Stomach (tissue), 9 donors: ENCODE results near the gene TCAIM. TPM values are rescaled to one million over a fixed set of nuclear protein-coding genes. Genes with fewer than 3 reads are reported as not detected.

Experiments
- DNase-seq, 2 donors: peaks; one replicate each; pipeline versions ENCODE4 v3.0.0 to v3.0.0-alpha.2; 2013 to 2019
- H3K27ac ChIP-seq, 5 donors: fragments of 200-600 bp in 4 of 5; sonication (generic) in 4 of 5; one replicate each; pipeline ENCODE4 v1.5.1; 2013 to 2019; ENCODE audit warnings: mild to moderate bottlenecking in 1 of 5, moderate library complexity in 1 of 5
- H3K27me3 ChIP-seq, 3 donors: fragments of 200-600 bp; sonication (generic); one replicate each; pipeline ENCODE4 v1.5.1; 2017 to 2019; ENCODE audit warnings: mixed run types in 1 of 3
- H3K36me3 ChIP-seq, 4 donors: fragments of 200-600 bp; sonication (generic); 1 replicate in 3 of 4; 2 replicates in 1 of 4; pipeline ENCODE4 v1.5.1; 2016 to 2019
- H3K4me1 ChIP-seq, 4 donors: fragments of 200-600 bp; sonication (generic); one replicate each; pipeline ENCODE4 v1.5.1; 2016 to 2019
- H3K4me3 ChIP-seq, 4 donors: fragments of 200-600 bp; sonication (generic) in 3 of 4; one replicate each; pipeline ENCODE4 v1.5.1; 2016 to 2019; ENCODE audit warnings: mild to moderate bottlenecking in 1 of 4
- H3K9me3 ChIP-seq, 4 donors: fragments of 200-600 bp; sonication (generic); one replicate each; pipeline ENCODE4 v1.5.1; 2016 to 2019
- EP300 ChIP-seq: sonication (generic); formaldehyde crosslinking; IDR thresholded peaks from one replicate; pipeline ENCODE4 v1.6.1; 2017; ENCODE audit warnings: antibody characterized with exemption
- POLR2A ChIP-seq, 4 donors: fragments of 450-650 bp; IDR thresholded peaks; one replicate each; pipeline ENCODE4 v1.6.1; 2016; ENCODE audit warnings: antibody characterized with exemption in 4 of 4, control low read depth in 2 of 4, mild to moderate bottlenecking in 1 of 4, moderate library complexity in 1 of 4
- POLR2AphosphoS5 ChIP-seq, 3 donors: sonication (generic); formaldehyde crosslinking; IDR thresholded peaks; one replicate each; pipeline ENCODE4 v1.6.1; 2016; ENCODE audit warnings: antibody characterized with exemption in 3 of 3
- WGBS, 5 donors: extraction: QIAGEN DNeasy Blood & Tissue Kit in 3 of 5; methylation state at CpG; one replicate each; pipeline versions ENCODE4 v1.1.5 to v1.1.7; 2013 to 2018; 5-methylcytosine and 5-hydroxymethylcytosine counted together
- intact Hi-C: fragments of 100-400 bp; cut with DNase I; formaldehyde crosslinking; loops from one replicate; pipeline ENCODE4 v1.15.1; 2023; ENCODE audit warnings: low total_unique reads
- polyA plus RNA-seq, 3 donors: library from polyadenylated mRNA; stranded (reverse); fragments of 200-250 nt; gene quantifications; one replicate each; pipeline ENCODE4 v1.2.3, GENCODE V29; 2013
- total RNA-seq, 5 donors: library from RNA; depleted of rRNA; stranded (reverse); fragments of >200 nt; gene quantifications; one replicate each; pipeline versions ENCODE4 v1.1.0 to v1.2.3, GENCODE V29; 2014 to 2016
- TF ChIP-seq, protein P1 (sequence below), 7 experiments: fragments of 450-650 bp in 4 of 7; fragments of 200-600 bp in 3 of 7; sonication (generic) in 3 of 7; IDR thresholded peaks; one replicate each; pipeline ENCODE4 v1.5.1; 2016 to 2019; ENCODE audit warnings: antibody characterized with exemption in 7 of 7, control low read depth in 2 of 7, mild to moderate bottlenecking in 1 of 7
- donor health status: healthy with polysubstance abuse.
- donor health status: Bipolar disorder and iron deficiency.
- donor health status: healthy.

Gene TCAIM
- total and polyA plus RNA-seq, 8 donors, result 9.8 to 42.6 (median 13.0) TPM

DNA sequence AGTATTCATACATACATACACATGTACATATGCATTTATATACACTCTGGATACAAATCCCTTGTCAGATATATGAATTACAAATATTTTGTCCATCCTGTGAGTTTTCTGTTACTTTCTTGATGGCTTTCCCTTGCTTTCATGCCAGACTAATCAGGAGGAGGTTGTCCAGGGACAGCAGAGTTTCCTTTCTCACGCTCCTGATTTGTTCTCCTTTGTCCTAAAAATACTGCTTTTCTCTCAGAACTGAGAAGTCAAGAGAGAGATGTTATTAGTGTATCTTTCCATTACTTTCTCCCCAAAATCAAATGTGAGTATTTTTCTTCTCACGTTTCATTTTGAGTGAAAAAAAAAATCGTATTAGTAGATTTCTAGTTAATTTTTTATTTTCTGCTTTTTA lies 12.1 kb upstream of the TCAIM start:
- H3K9me3 ChIP-seq, result no peaks in the 10 kb centered on the region
- peaks cover 0 to 6% (median 2%) of the 10 kb centered on the region in 4 donors for H3K4me1 ChIP-seq
- H3K4me3 ChIP-seq, result no peak overlapping the region
- no peak overlapping the region for H3K27ac ChIP-seq
- DNase-seq, result no peak
- TF ChIP-seq, protein P1, sequence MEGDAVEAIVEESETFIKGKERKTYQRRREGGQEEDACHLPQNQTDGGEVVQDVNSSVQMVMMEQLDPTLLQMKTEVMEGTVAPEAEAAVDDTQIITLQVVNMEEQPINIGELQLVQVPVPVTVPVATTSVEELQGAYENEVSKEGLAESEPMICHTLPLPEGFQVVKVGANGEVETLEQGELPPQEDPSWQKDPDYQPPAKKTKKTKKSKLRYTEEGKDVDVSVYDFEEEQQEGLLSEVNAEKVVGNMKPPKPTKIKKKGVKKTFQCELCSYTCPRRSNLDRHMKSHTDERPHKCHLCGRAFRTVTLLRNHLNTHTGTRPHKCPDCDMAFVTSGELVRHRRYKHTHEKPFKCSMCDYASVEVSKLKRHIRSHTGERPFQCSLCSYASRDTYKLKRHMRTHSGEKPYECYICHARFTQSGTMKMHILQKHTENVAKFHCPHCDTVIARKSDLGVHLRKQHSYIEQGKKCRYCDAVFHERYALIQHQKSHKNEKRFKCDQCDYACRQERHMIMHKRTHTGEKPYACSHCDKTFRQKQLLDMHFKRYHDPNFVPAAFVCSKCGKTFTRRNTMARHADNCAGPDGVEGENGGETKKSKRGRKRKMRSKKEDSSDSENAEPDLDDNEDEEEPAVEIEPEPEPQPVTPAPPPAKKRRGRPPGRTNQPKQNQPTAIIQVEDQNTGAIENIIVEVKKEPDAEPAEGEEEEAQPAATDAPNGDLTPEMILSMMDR (IDR thresholded peaks at IDR 0.05), result no peak
- TF ChIP-seq POLR2AphosphoS5 (IDR thresholded peaks at IDR 0.05) (no peak), EP300 (no peak)
- H3K36me3 ChIP-seq, result no peaks in the 10 kb centered on the region
- WGBS, 5 donors, result 81 to 91% (median 85%) methylated on average over 3 of the region's 3 CpGs
- H3K27me3 ChIP-seq, result no peaks in the 10 kb centered on the region
- intact Hi-C loops, result no loop called here

DNA sequence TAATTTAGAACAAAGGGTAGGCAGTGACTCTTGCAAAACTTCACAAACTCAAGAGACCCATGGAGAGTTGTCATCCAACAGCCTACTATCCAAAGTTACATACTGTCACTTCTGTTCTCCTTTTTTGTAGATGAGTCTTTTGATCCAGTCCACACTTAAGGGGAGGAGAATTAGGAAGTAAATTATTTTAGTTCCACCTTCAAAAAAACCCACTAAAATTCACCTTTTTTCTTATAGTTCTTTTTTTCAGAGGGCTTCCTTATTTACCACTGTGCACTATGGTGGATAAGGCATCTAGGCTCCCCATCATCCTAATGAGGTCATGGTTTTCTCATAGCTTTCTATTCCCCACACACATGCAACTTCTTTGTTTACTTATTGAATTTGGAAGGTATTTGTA lies 8.6 kb upstream of the TCAIM start:
- H3K4me3 ChIP-seq, result no peak overlapping the region
- no peak overlapping the region for H3K27ac ChIP-seq
- intact Hi-C loops, result no loop called here
- no peaks in the 10 kb centered on the region for H3K9me3 ChIP-seq
- H3K4me1 ChIP-seq, result no peaks in the 10 kb centered on the region
- H3K36me3 ChIP-seq, result no peaks in the 10 kb centered on the region
- TF ChIP-seq EP300 (no peak), POLR2AphosphoS5 (IDR thresholded peaks at IDR 0.05) (no peak), POLR2A (IDR thresholded peaks at IDR 0.05) (no peak)
- TF ChIP-seq, protein P1 (IDR thresholded peaks at IDR 0.05), result no peak
- H3K27me3 ChIP-seq, result no peaks in the 10 kb centered on the region
- DNase-seq, result no peak

DNA sequence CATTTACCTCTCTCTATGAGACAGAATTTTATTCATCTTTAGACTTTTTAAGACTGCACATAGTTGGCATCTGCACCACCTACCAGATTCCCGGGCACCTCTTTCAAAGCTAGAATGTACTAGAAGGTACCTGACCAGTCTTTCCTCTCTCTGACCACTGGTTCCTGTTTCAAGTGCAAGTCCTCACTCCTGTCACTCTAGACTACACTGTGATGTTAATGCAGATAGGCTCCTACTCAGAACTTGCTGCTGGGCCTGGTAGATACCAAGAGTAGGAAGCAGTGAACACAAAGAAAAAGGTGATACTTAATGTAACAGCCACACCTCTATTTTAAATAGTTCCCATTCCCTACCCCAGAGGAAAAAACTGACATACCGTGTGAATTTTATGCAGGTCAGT lies 8.1 kb upstream of the TCAIM start:
- no peak for DNase-seq
- Histone ChIP-seq H3K27me3 (no peaks in the 10 kb centered on the region), H3K27ac (no peak overlapping the region), H3K36me3 (no peaks in the 10 kb centered on the region), H3K4me3 (no peak overlapping the region), H3K9me3 (no peaks in the 10 kb centered on the region), H3K4me1 (no peaks in the 10 kb centered on the region)
- no peak for TF ChIP-seq EP300
- TF ChIP-seq POLR2A (IDR thresholded peaks at IDR 0.05), result no peak
- no peak for TF ChIP-seq POLR2AphosphoS5 (IDR thresholded peaks at IDR 0.05)
- TF ChIP-seq, protein P1 (IDR thresholded peaks at IDR 0.05), result no peak
- intact Hi-C loops, result no loop called here
- 70 to 77% (median 72%) methylated on average over 2 of the region's 2 CpGs for WGBS, 5 donors

DNA sequence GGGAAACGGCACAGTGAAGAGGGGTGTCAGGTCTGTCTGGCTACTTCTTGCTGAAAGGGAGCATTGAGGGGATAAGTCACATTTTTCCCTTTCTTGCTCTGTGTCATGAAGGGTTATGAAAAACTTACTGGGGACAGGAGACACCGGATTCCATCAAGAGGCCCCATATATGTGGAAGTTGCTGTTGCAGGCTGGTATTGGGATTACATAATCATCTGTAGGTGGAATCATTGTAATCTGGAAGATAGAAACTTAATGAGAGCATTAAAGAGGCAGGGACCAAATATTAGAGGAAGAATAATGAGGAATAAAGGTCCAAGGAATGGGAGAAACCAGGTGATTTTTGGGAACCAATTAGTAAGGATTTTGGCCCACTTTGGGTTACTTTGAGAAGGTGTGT lies 4.2 kb upstream of the TCAIM start:
- H3K27ac ChIP-seq, result no peak overlapping the region
- no peaks in the 10 kb centered on the region for H3K36me3 ChIP-seq
- peaks cover 1 to 12% (median 6%) of the 10 kb centered on the region in 4 donors for H3K4me1 ChIP-seq
- intact Hi-C loops, result no loop called here
- no peak overlapping the region for H3K4me3 ChIP-seq
- no peak for DNase-seq
- H3K27me3 ChIP-seq, result no peaks in the 10 kb centered on the region
- WGBS, 5 donors, result 75 to 88% (median 84%) methylated on average over 2 of the region's 2 CpGs
- H3K9me3 ChIP-seq, result no peaks in the 10 kb centered on the region
- TF ChIP-seq POLR2A (IDR thresholded peaks at IDR 0.05) (no peak), EP300 (no peak)
- TF ChIP-seq, protein P1 (IDR thresholded peaks at IDR 0.05), result no peak
